NCI-H128 (cell line): Measurements from ENCODE around the gene PAOX.
"Not testable (repeated sequence)": the region's sequence is repeated elsewhere in the genome, so short reads cannot be mapped to it uniquely, and the experiment has no call there.

ENCODE experiments used
- DNase-seq: peaks from one replicate; lab custom pipeline; 2025; ENCODE audit not compliant: unreplicated experiment; lab: John Stamatoyannopoulos, UW

The PAOX gene

GRCh38 chr10:133431888-133432613, 53.0 kb downstream of the PAOX start:
- DNase-seq, result not testable (repeated sequence)

- not testable (repeated sequence) for DNase-seq
Observed at GRCh38 chr10:133432789-133433188, 53.7 kb downstream of the PAOX start.

DNA sequence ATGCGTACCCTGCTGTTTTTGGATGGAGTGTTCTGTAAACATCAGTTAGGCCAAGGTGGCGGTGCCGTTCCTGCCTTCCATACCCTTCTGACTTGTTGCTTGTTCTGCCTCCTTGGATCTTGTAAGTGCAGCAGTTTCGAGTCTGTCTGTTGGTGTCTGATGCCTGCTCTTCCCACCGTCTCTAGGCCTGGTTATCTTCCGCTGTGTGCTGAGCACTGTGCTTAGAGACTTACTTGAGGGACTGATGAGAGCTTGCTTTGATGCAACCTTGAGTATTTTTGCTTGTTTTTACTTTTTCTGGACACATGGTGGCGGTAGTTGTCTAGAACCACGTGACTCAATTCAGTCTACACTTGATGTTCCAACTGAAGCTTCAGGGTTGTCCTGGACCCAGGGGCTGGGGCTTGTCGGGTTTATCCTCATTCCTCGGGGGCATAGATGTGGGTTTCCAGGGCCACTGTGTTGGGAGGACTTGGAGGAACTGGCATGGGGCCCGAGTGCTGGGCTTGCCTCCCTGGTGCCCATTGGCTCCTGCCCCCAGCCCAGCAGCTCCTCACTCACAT, 59.7 kb downstream of the PAOX start:
- DNase-seq, result no peak

- no peak for DNase-seq
Observed at GRCh38 chr10:133439517-133440461, 60.7 kb downstream of the PAOX start.

DNA sequence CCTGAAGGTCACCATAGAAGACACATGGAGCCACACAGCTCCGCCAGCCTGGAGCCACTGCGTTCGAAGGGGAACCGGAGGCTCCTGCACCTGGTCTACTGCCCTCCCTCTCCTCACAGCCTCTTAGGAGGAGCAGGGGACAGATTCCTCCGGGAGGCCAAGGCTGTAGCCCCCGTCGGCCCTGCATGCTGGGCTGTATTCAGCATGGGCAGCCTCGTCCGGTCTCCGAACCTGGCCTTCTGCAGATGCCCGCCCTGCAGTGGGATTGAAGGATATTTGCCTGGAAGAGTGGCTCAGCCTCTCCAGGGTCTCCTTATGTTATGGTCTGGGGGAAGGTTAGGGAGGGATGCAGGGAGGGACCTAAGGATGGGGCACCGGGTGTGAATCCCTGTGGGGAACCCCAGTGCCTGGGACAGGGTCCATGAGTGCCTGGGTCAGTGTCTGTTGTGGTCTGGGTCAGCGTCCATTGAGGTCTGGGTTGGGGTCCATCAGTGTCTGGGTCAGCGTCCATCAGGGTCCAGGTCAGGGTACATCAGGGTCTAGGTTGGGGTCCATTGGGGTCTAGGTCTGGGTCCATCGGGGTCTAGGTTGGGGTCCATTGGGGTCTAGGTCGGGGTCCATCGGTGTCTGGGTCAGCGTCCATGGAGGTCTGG, 61.7 kb downstream of the PAOX start:
- DNase-seq, result no peak
